ENCODE results near the gene ATP8A2. TPM values are rescaled to one million over a fixed set of nuclear protein-coding genes. Genes with fewer than 3 reads are reported as not detected.
A peak's percentile ranks its signal among the peaks of the same experiment; 100 is the strongest.

The ATP8A2 gene
- total and polyA plus RNA-seq, 10 of the 15 experiments (the other 5 are each of a cell fraction or from before 2014, with no cell fraction given) = 0.01 to 0.04 (median 0.04) TPM; not detected in 7

DNA sequence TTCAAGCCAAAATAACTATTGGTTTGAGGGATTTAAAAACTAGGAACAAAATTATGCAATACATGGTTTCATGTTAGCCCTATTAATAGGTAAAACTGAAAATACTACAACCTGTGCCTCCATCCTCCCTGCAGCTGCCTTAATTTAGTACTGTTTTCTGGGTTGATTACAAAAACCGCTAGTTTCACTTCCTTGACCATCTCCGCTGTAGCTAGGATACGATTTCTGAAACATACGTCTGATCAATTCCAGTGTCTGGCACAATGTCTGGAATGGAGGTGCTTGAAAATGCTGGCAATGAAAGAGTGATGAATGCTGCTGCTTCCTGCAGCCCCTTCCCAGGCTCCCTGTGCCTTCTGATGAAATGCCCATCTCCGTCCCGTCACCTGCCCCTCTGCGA lies 406.6 kb downstream of the ATP8A2 start (continued):
- TF ChIP-seq, protein P1, sequence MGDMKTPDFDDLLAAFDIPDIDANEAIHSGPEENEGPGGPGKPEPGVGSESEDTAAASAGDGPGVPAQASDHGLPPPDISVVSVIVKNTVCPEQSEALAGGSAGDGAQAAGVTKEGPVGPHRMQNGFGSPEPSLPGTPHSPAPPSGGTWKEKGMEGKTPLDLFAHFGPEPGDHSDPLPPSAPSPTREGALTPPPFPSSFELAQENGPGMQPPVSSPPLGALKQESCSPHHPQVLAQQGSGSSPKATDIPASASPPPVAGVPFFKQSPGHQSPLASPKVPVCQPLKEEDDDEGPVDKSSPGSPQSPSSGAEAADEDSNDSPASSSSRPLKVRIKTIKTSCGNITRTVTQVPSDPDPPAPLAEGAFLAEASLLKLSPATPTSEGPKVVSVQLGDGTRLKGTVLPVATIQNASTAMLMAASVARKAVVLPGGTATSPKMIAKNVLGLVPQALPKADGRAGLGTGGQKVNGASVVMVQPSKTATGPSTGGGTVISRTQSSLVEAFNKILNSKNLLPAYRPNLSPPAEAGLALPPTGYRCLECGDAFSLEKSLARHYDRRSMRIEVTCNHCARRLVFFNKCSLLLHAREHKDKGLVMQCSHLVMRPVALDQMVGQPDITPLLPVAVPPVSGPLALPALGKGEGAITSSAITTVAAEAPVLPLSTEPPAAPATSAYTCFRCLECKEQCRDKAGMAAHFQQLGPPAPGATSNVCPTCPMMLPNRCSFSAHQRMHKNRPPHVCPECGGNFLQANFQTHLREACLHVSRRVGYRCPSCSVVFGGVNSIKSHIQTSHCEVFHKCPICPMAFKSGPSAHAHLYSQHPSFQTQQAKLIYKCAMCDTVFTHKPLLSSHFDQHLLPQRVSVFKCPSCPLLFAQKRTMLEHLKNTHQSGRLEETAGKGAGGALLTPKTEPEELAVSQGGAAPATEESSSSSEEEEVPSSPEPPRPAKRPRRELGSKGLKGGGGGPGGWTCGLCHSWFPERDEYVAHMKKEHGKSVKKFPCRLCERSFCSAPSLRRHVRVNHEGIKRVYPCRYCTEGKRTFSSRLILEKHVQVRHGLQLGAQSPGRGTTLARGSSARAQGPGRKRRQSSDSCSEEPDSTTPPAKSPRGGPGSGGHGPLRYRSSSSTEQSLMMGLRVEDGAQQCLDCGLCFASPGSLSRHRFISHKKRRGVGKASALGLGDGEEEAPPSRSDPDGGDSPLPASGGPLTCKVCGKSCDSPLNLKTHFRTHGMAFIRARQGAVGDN (IDR thresholded peaks at IDR 0.05) = no peak
- peak; percentile 55; the same call in 1 of the 2 replicates for TF ChIP-seq SPI1 (IDR thresholded peaks at IDR 0.05; ENCODE audit: borderline replicate concordance, insufficient read depth, low read depth, low read length)

- no peak for DNase-seq (ENCODE audit: low read depth, low spot score)
- WGBS (ENCODE audit: insufficient coverage, insufficient replicate concordance, low lambda C conversion rate, missing lambda C conversion rate) = 0% methylated on average over 4 of the region's 4 CpGs
- RAD21 ChIA-PET (ENCODE audit: unreplicated experiment) = no interaction called here
- CTCF ChIA-PET = no interaction called here
- in situ Hi-C loops (cut with MboI) (no loop called here), intact Hi-C loops (cut with micrococcal nuclease; ENCODE audit: unreplicated experiment) (no loop called here)
- Histone ChIP-seq H2AFZ (ENCODE audit: control insufficient read depth, low read depth, low read length) (no peak overlapping the region), H3K79me2 (ENCODE audit: control insufficient read depth, insufficient read depth, low read length) (no peaks in the 10 kb centered on the region), H3K27ac (ENCODE audit: control insufficient read depth, insufficient read depth) (no peak overlapping the region), H3K36me3 (ENCODE audit: control insufficient read depth in 2 of 2, insufficient read depth in 2 of 2, low read length in 1 of 2) (no peaks in the 10 kb centered on the region), H3K9me3 (replicated peaks; ENCODE audit: control insufficient read depth, insufficient read depth, low read length) (no peaks in the 10 kb centered on the region), H3K4me2 (ENCODE audit: control insufficient read depth, insufficient read depth) (no peak overlapping the region), H3K4me3 (no peak overlapping the region), H3K9ac (ENCODE audit: control insufficient read depth, insufficient read depth, low read length) (no peak overlapping the region), H3K27me3 (replicated peaks in 1 of 2; ENCODE audit: control insufficient read depth in 2 of 2, insufficient read depth in 2 of 2, low read length in 1 of 2) (no peaks in the 10 kb centered on the region), H3K4me1 (ENCODE audit: control insufficient read depth, insufficient read depth, low read length) (no peaks in the 10 kb centered on the region), H4K20me1 (ENCODE audit: control insufficient read depth, insufficient read depth) (no peaks in the 10 kb centered on the region)
- TF ChIP-seq MYB (IDR thresholded peaks at IDR 0.05; ENCODE audit: borderline replicate concordance, low read depth, low read length) = no peak
- no peak for TF ChIP-seq CREM (IDR thresholded peaks at IDR 0.05; ENCODE audit: low read depth)
- TF ChIP-seq CREB1 (IDR thresholded peaks at IDR 0.05; ENCODE audit: low read depth) = no peak
- no peak for TF ChIP-seq TAF1 (IDR thresholded peaks at IDR 0.05; ENCODE audit: borderline replicate concordance, low read depth, low read length)
- TF ChIP-seq, protein P2, sequence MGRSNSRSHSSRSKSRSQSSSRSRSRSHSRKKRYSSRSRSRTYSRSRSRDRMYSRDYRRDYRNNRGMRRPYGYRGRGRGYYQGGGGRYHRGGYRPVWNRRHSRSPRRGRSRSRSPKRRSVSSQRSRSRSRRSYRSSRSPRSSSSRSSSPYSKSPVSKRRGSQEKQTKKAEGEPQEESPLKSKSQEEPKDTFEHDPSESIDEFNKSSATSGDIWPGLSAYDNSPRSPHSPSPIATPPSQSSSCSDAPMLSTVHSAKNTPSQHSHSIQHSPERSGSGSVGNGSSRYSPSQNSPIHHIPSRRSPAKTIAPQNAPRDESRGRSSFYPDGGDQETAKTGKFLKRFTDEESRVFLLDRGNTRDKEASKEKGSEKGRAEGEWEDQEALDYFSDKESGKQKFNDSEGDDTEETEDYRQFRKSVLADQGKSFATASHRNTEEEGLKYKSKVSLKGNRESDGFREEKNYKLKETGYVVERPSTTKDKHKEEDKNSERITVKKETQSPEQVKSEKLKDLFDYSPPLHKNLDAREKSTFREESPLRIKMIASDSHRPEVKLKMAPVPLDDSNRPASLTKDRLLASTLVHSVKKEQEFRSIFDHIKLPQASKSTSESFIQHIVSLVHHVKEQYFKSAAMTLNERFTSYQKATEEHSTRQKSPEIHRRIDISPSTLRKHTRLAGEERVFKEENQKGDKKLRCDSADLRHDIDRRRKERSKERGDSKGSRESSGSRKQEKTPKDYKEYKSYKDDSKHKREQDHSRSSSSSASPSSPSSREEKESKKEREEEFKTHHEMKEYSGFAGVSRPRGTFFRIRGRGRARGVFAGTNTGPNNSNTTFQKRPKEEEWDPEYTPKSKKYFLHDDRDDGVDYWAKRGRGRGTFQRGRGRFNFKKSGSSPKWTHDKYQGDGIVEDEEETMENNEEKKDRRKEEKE (IDR thresholded peaks at IDR 0.05) = no peak
- no peak for TF ChIP-seq EED (IDR thresholded peaks at IDR 0.05; ENCODE audit: low read depth)
- TF ChIP-seq NRF1 (conservative IDR thresholded peaks at IDR 0.05; ENCODE audit: low read depth, low read length) = no peak
- TF ChIP-seq JUND (IDR thresholded peaks at IDR 0.05; ENCODE audit: low read depth, low read length) = no peak
- no peak for TF ChIP-seq HCFC1 (IDR thresholded peaks at IDR 0.05; ENCODE audit: low read length)
- TF ChIP-seq RCOR1 (conservative IDR thresholded peaks at IDR 0.05; ENCODE audit: low read depth, low read length) = no peak
- no peak for TF ChIP-seq RELB (IDR thresholded peaks at IDR 0.05; ENCODE audit: low read depth)
- BruUV-seq (replicated peaks) = no TSS peak
- no peak for FAIRE-seq
- SMC1A ChIA-PET (ENCODE audit: uncharacterized antibody, unreplicated experiment) = no interaction called here
- POLR2A ChIA-PET = no interaction called here
- no peak for ATAC-seq
Measured at GRCh38 chr13:25778808-25779305, 407.1 kb downstream of the ATP8A2 start.

Data from GM12878 (cell line).